ENCODE measurements around the gene BMI1.

The BMI1 gene

DNA sequence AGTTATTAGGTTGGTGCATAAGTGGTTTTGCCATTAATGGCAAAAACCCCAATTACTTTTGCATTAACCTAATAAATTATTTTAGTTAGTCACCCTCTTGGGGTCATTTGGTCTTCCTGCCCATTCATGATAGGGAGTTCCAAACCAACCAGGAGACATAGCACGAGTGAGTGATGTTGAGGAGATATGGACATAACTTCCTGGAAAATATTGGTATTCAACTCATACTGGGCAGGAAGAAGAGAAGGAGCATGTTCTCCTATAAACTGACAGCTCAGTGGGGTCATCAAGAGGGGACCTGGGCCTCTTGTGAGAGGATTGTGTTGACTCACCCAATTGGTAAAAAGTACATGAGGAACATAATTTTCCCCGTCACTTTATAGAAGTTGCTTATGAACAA, 48.1 kb downstream of the BMI1 start:
- no peak for DNase-seq

- DNase-seq: no peak
Measured at GRCh38 chr10:22369434-22370072, 48.7 kb downstream of the BMI1 start.

DNA sequence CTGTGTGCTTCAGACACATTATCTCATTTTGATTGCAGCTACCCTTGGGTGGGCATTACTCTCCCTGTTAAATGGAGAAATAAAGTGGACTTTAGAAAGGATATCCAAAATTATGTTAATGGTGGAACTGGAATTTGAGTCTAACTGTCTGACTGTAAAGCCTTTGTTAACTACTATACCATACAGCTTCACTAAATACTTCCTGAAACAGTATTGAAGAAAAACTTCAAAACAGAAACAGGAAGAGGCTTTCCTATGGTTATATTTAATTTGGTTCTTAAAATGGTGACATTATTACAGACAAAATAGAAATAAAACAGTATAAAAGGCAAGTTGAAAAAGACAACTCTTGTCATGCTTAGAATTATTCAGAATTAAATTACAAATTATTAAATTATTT, 49.4 kb downstream of the BMI1 start:
- no peak for DNase-seq

GRCh38 chr10:22372298-22372697, 51.4 kb downstream of the BMI1 start:
- DNase-seq: no peak

GRCh38 chr10:22372917-22373316, 52.0 kb downstream of the BMI1 start:
- no peak for DNase-seq

GRCh38 chr10:22374489-22375126, 53.7 kb downstream of the BMI1 start:
- no peak for DNase-seq

- no peak for DNase-seq
Measured at GRCh38 chr10:22379059-22379458, 58.2 kb downstream of the BMI1 start.
